Stimulated activated CD8-positive, alpha-beta memory T cell treated with anti-CD3 and anti-CD28 coated beads, Interleukin-15, amount 100 ng/mL, for 48 hours (primary cell): Measurements from ENCODE around the gene ID4.

Source experiments
- DNase-seq, 2 donors: peaks; one replicate each; pipeline ENCODE4 v3.0.0-alpha.2; 2020; ENCODE audit warnings: low read depth in 2 of 2

ID4 gene

DNA sequence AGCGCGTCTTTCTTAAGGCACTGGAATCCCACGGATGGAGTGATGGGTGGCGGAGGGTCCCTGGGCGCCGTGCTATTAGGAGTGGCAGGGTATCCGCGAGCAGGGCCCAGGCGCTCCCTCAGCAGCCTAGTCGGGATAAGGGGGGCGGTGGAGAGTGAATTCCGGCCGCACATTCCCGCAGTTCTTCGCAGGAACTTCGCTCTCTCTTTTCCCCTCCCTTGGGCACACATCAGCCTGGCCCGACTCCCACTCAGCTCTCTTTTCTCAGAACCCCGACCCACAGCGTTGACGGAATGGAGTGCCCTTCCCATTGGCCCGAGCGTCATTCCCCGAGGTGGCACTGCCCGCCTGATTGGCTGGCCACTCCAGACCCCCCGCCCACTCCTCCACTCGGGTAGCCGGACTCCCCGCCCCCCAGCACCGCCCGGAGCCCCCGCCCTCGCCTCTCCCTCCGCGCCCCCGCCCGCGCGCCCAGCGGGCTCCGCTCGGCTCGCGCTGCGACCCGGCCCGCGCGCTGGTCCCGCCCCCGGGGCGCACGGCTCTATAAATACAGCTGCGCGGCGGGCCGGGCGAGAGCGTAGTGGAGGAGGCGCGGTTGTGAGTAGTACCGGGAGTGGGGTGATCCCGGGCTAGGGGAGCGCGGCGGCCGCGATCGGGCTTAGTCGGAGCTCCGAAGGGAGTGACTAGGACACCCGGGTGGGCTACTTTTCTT, at the start of gene ID4:
Gene ID4 (plus strand): TSS at position 572 of the 712 bp plus-strand sequence. CDS start 385 bp downstream, outside the sequence.
- no peak for DNase-seq

DNA sequence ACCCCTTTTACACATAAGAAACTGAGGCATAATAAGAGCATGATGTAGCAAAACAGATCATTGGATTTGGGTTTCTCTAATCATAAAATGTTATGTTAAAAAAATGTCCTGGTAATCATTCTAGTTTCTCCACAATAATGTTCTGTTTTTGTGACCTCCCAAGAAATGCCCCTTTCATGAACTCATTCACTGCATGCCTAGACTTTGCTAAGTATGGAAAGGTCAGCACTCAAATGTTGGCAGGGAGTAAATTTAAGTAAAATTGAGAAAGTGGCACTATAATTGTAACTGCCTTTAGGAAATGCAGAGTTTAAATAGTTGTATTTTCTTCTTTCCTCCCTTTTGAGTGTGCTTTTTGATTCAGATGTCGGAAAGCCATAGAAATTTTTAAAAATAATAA, 48.5 kb upstream of the ID4 start:
- no peak for DNase-seq

DNA sequence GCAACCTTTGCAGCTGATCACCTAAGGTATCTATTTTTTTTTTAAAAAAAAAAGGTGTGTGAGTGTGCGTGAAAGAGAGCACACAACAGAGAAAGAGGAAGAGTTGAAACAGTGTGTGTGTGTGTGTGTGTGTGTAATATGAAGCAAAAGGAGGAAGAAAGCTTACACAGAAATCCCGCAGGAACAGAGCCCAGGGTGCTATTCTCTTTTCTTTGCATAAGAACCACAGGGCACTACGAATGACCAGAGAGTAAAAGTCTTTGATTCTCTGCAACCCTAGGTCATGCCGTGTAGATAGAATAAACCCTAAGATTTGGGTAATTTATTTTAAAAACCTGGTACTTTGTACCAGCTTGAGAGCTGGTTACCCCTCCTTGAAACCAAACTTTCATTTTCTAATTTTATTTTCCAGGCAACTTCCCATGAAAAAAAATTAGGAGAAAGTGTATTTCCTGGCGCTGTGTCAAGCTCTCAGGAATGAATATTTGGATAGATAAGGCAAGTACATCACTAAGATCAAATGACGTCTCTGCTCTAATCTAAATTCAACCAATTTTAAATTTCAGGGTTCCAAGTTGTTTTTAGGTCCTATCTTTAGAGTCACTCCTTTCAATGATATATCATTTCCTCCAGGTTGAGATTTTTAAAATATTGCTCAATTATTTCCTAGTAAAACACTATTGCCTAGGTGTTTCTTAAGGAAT, 47.9 kb upstream of the ID4 start:
- no peak for DNase-seq

GRCh38 chr6:19791267-19791666, 45.9 kb upstream of the ID4 start:
- DNase-seq: no peak

DNA sequence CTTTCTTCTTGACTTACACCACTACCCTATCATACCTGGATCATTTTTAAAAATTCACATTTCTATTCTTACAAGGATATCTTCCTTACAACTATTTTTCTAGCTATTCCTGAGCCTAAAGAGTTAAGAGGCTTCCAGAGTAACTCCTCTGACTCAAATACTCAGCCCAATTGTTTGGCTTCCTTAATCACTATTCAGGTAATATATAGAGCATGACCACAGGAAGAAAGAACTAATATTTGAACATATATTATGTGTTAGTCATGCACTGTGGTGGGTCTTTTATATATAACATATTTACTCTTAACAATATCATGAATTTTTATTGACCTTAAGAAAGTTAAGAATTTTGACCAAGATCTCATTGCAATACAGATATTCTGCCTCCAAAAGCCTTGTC, 42.0 kb upstream of the ID4 start:
- no peak for DNase-seq

GRCh38 chr6:19796452-19796851, 40.7 kb upstream of the ID4 start:
- DNase-seq: no peak

- DNase-seq: no peak
Measured at GRCh38 chr6:19798362-19798761, 38.8 kb upstream of the ID4 start.

DNA sequence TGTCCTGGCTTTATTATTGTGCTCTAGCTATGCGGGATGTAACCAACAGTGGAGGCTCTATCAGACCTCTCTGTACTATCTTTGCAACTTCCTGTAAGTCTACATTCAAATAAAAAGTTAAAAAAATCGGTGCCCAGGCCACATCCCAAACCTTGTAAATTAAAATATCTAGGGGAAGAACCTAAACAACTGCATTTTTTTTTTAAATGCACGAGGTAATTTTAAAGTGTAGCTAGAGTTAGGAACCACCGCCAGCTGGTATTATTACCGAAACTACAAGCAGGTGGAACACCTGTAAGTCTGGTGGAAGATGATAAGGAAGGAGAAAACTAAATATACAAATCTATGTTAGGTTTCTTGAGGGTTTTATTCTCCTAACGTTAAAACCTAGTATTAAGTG, 34.5 kb upstream of the ID4 start:
- DNase-seq: no peak

- DNase-seq: no peak
Measured at GRCh38 chr6:19803331-19804204, 33.6 kb upstream of the ID4 start.

DNA sequence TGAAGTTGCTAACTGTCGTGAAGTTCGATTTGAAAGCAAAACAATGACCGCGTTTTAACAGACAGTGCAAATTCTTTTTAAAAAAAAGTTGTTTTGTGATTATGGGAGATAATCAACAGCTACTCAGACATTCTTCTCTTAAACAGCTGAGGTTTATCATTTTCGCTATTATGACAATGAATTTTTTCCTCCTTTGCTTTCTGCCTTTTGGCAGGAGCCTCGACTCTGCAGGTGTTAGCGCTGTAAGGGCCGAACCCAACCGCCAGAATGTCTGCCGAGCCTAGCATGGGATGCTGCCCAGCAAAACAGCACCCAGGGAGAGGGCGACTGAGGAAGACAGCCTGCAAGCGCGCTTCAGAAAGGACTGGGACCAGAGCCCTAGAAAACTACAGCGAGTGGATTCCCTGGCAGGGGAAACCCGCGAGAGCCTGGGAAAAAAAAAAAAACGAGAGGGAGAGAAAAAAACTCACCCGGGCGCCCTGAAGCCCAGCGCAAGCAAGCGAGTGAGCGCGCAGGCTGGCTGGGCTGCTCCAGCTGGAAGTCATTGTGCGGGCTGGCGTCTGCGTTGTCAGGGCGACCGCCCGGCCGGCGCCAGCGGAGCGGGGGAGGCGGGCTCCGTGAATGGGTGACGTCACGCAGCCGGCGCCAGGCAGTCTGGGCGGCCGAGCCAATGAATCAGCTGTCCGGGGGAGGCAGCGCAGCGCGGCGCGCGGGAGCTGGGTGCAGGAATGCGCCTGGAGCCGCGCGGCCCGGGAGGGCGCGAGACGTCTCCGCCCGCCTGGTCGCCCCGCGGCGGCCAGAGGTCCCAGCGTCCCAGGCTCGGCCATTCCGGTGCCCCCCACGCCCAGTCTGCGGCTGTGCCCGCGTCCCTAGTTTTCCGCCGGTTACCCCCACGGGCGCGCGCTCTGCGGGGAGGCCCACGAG, 32.7 kb upstream of the ID4 start:
- DNase-seq: peak; percentile 62 to 70

DNA sequence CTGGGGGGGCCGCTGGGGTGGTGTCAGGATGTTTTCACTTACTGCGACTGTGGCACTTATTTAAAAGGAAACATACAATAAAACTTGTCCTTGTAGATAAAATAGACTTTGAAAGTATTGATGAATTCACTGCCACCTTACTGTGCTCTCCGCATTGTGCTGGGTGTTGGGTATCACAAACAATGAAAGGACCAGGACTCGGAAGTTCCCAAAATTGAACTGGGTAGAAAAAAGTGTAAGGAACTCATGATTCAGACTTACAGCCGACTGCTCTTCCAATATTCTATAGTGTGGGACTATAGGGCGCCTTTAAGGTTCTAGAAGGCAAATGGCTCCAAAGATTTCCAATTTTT, 32.1 kb upstream of the ID4 start:
- no peak for DNase-seq

DNA sequence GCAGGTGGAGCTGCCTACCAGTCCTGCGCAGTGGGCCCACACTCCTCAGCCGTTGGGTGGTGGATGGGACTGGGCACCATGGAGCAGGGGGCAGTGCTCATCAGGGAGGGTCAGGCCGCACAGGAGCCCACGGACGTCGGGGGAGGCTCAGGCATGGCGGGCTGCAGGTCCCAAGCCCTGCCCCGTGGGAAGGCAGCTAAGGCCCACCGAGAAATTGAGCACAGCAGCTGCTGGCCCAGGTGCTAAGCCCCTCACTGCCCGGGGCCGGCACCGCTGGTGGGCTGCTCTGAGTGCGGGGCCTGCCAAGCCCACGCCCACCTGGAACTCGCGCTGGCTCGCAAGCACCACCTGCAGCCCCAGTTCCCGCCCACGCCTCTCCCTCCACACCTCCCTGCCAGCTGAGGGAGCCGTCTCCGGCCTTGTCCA, 30.2 kb upstream of the ID4 start:
- DNase-seq: no peak

- no peak for DNase-seq
Measured at GRCh38 chr6:19811397-19812079, 25.6 kb upstream of the ID4 start.

DNA sequence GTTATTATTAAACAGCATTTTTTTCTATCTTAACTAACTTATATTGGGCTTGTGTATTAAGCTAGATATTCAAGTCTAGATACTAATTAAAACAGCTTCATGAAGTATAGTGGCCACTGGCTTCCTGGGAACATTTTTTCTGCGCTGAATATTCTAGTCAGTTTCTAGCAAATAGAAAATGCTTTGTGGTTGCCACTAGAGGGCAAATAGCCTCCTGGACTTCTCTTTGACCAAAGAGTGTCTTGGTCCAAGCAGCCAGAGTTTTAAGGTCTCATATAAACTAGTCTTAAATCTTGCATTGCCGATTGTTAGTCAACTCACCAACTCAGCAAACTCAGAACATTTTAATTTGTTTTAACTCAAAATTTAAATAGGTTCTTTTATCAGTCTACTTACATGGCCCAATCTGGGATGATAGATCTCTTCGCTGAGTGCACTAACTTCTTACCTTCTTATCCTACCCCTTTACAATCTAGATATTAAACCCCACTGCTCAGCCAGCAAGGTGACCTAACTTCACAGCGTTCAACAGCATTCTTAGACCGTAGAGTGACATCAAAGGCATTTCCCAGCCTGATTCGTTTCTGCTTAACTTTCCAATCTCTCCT, 24.6 kb upstream of the ID4 start:
- no peak for DNase-seq

- no peak for DNase-seq
Measured at GRCh38 chr6:19818805-19819204, 18.4 kb upstream of the ID4 start.

GRCh38 chr6:19824058-19824807, 12.9 kb upstream of the ID4 start:
- no peak for DNase-seq

GRCh38 chr6:19827247-19827646, 9.9 kb upstream of the ID4 start:
- DNase-seq: no peak

GRCh38 chr6:19827903-19828302, 9.3 kb upstream of the ID4 start:
- no peak for DNase-seq

- DNase-seq: no peak
Measured at GRCh38 chr6:19830171-19830570, 7.0 kb upstream of the ID4 start.

GRCh38 chr6:19831358-19831757, 5.8 kb upstream of the ID4 start:
- no peak for DNase-seq
